GM18508 (cell line): ENCODE data around the gene PTPRM.

Experiments
- ATAC-seq: cut with Tn5 transposase; IDR thresholded peaks from one replicate; pipeline ENCODE4 v1.9.1; 2021; ENCODE audit warnings: moderate number of reproducible peaks; ENCODE audit not compliant: insufficient read depth, unreplicated experiment

PTPRM gene

GRCh38 chr18:7566567-7567473, at the start of gene PTPRM:
TSS of gene PTPRM (plus strand) at chr18:7567316. CDS start at chr18:7567819, 503 bp downstream.
- no peak for ATAC-seq

GRCh38 chr18:7517852-7518251, 49.3 kb upstream of the PTPRM start:
- ATAC-seq: no peak

GRCh38 chr18:7520200-7520785, 46.8 kb upstream of the PTPRM start:
- ATAC-seq: no peak

- no peak for ATAC-seq
These were observed 45.8 kb upstream of the PTPRM start for GRCh38 chr18:7521226-7521856.

GRCh38 chr18:7523772-7524171, 43.3 kb upstream of the PTPRM start:
- no peak for ATAC-seq

- ATAC-seq: no peak
These were observed 42.3 kb upstream of the PTPRM start for GRCh38 chr18:7524786-7525185.

GRCh38 chr18:7532942-7533341, 34.2 kb upstream of the PTPRM start:
- no peak for ATAC-seq

- no peak for ATAC-seq
These were observed 31.5 kb upstream of the PTPRM start for GRCh38 chr18:7535436-7536205.

GRCh38 chr18:7537145-7537544, 30.0 kb upstream of the PTPRM start:
- ATAC-seq: no peak

- no peak for ATAC-seq
These were observed 25.3 kb upstream of the PTPRM start for GRCh38 chr18:7541835-7542234.

- ATAC-seq: no peak
These were observed 22.4 kb upstream of the PTPRM start for GRCh38 chr18:7544686-7545085.

- ATAC-seq: no peak
These were observed 21.4 kb upstream of the PTPRM start for GRCh38 chr18:7545734-7546133.

- ATAC-seq: no peak
These were observed 18.9 kb upstream of the PTPRM start for GRCh38 chr18:7548221-7548620.

- ATAC-seq: no peak
These were observed 18.4 kb upstream of the PTPRM start for GRCh38 chr18:7548721-7549120.

GRCh38 chr18:7557973-7558372, 9.1 kb upstream of the PTPRM start:
- ATAC-seq: no peak

GRCh38 chr18:7558769-7559168, 8.3 kb upstream of the PTPRM start:
- ATAC-seq: no peak

- ATAC-seq: no peak
These were observed 7.3 kb upstream of the PTPRM start for GRCh38 chr18:7559709-7560319.

- ATAC-seq: no peak
These were observed 5.1 kb upstream of the PTPRM start for GRCh38 chr18:7561909-7562460.

- ATAC-seq: no peak
These were observed 4.6 kb upstream of the PTPRM start for GRCh38 chr18:7562491-7562890.

- no peak for ATAC-seq
These were observed 1.4 kb upstream of the PTPRM start for GRCh38 chr18:7565677-7566076.
